ENCODE data around the gene ACMSD. TPM values are rescaled to one million over a fixed set of nuclear protein-coding genes. Genes with fewer than 3 reads are reported as not detected.

The ACMSD gene
- total RNA-seq, 4 donors from 2014 or later: 0.29 TPM; not detected in 3

DNA sequence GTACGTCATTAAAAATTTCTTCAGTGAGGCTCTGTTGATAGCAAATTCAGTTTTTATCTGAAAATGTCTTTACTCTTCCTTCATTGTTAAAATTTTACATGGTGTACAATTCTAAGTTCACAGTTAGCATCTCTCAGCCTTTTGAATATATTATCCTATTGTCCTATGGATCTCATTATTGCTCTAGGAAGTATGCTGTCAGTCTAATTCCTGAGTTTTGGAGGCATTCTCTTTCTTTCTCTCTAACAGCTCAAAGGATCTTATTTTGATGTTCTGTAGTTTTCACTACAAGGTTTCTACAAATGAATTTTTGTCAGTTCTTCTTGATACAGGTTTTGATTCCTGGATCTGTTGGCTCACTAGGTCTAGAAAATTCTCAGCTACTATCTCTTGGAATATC, 2.9 kb upstream of the ACMSD start:
- intact Hi-C loops (cut with DNase I; ENCODE audit: low total_unique reads): no loop called here
- H3K27ac ChIP-seq: no peak overlapping the region
- DNase-seq (no peak), ATAC-seq (no peak)
- no peaks in the 10 kb centered on the region for H3K36me3 ChIP-seq
- no peaks in the 10 kb centered on the region for H3K4me1 ChIP-seq
- in situ Hi-C loops (cut with MboI; ENCODE audit: low sequenced_read_pairs in 4 of 4): no loop called here
- TF ChIP-seq, protein P1, sequence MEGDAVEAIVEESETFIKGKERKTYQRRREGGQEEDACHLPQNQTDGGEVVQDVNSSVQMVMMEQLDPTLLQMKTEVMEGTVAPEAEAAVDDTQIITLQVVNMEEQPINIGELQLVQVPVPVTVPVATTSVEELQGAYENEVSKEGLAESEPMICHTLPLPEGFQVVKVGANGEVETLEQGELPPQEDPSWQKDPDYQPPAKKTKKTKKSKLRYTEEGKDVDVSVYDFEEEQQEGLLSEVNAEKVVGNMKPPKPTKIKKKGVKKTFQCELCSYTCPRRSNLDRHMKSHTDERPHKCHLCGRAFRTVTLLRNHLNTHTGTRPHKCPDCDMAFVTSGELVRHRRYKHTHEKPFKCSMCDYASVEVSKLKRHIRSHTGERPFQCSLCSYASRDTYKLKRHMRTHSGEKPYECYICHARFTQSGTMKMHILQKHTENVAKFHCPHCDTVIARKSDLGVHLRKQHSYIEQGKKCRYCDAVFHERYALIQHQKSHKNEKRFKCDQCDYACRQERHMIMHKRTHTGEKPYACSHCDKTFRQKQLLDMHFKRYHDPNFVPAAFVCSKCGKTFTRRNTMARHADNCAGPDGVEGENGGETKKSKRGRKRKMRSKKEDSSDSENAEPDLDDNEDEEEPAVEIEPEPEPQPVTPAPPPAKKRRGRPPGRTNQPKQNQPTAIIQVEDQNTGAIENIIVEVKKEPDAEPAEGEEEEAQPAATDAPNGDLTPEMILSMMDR (IDR thresholded peaks at IDR 0.05 in 4 of 5, conservative IDR thresholded peaks at IDR 0.05 in 1 of 5): no peak
- TF ChIP-seq POLR2A (IDR thresholded peaks at IDR 0.05): no peak
- no peaks in the 10 kb centered on the region for H3K9me3 ChIP-seq
- H3K4me3 ChIP-seq: no peak overlapping the region
- H3K27me3 ChIP-seq: no peaks in the 10 kb centered on the region

DNA sequence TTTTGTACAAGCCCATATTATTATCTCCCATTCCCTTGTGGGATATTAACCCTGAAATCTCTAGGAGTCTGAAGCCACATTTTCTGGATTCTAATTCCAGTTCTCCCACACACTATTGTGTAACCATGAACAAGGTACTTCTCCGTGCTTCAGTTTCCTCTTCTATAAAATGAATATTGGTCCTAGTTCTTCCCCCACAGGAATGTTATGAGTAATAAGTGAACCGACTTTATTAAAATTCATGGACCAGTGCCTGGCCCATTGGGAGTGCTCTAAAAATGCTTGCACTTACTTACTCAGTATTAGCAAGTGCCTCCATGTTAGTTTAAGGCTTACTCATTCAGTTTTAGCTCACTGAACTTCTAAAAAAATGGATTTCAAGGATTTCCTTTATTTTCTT, 1.4 kb upstream of the ACMSD start:
- Histone ChIP-seq H3K9me3 (no peaks in the 10 kb centered on the region), H3K4me1 (no peaks in the 10 kb centered on the region), H3K4me3 (no peak overlapping the region), H3K36me3 (no peaks in the 10 kb centered on the region), H3K27ac (no peak overlapping the region), H3K27me3 (no peaks in the 10 kb centered on the region)
- TF ChIP-seq, protein P1 (IDR thresholded peaks at IDR 0.05 in 4 of 5, conservative IDR thresholded peaks at IDR 0.05 in 1 of 5): no peak
- TF ChIP-seq POLR2A (IDR thresholded peaks at IDR 0.05): no peak
- ATAC-seq (no peak), DNase-seq (no peak)
- intact Hi-C loops (cut with DNase I; ENCODE audit: low total_unique reads) (no loop called here), in situ Hi-C loops (cut with MboI; ENCODE audit: low sequenced_read_pairs in 4 of 4) (no loop called here)

DNA sequence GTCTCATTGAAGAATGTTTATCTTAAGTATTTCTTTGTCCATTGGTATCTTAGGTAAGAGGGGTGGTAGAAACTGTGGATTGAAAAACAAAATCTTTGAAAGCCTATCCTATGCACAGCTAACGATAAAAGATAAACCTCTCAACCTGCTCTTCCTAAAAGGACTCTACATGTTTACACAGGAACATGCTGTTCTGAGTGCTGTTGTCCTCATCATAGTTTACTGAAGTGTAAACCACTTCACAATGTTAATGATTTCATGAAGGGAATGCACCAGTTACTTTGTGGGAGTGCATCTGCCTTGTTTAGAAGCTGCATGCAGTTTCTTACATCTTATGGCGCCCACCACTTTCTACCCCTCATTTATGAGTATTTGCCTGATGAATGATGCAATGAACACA, 1.2 kb downstream of the ACMSD start:
- TF ChIP-seq POLR2A (IDR thresholded peaks at IDR 0.05): no peak
- TF ChIP-seq, protein P1 (IDR thresholded peaks at IDR 0.05 in 4 of 5, conservative IDR thresholded peaks at IDR 0.05 in 1 of 5): no peak
- intact Hi-C loops (cut with DNase I; ENCODE audit: low total_unique reads) (no loop called here), in situ Hi-C loops (cut with MboI; ENCODE audit: low sequenced_read_pairs in 4 of 4) (no loop called here)
- ATAC-seq (no peak), DNase-seq (no peak)
- no peak overlapping the region for H3K27ac ChIP-seq
- H3K36me3 ChIP-seq: no peaks in the 10 kb centered on the region
- no peaks in the 10 kb centered on the region for H3K9me3 ChIP-seq
- H3K4me3 ChIP-seq: no peak overlapping the region
- H3K4me1 ChIP-seq: no peaks in the 10 kb centered on the region
- H3K27me3 ChIP-seq: no peaks in the 10 kb centered on the region

GRCh38 chr2:134842930-134843490, 4.6 kb downstream of the ACMSD start:
- H3K4me3 ChIP-seq: no peak overlapping the region
- no peak for TF ChIP-seq POLR2A (IDR thresholded peaks at IDR 0.05)
- TF ChIP-seq, protein P1 (IDR thresholded peaks at IDR 0.05 in 4 of 5, conservative IDR thresholded peaks at IDR 0.05 in 1 of 5): no peak
- no peaks in the 10 kb centered on the region for H3K27me3 ChIP-seq
- in situ Hi-C loops (cut with MboI; ENCODE audit: low sequenced_read_pairs in 4 of 4): no loop called here
- H3K27ac ChIP-seq: no peak overlapping the region
- H3K36me3 ChIP-seq: no peaks in the 10 kb centered on the region
- no peak for ATAC-seq
- DNase-seq: no peak
- intact Hi-C loops (cut with DNase I; ENCODE audit: low total_unique reads): no loop called here
- no peaks in the 10 kb centered on the region for H3K4me1 ChIP-seq
- H3K9me3 ChIP-seq: no peaks in the 10 kb centered on the region

DNA sequence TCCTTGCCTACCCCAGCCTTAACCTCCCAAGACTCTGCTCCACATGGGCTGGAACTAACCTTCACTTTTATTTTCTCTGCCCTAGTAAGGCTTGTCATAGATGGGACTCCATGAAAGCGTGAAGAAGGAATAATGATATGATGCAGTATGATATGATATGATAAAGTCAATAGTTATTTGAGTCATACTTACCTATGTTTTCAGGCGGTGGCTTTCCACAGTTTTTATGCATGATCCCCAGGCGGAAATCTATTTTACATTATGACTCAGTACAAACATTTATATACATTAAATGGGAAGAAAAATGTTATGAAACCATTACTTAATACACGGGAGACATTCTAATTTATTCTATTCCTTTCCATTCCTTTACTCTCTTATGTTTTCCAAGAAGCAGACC, 5.6 kb downstream of the ACMSD start:
- Histone ChIP-seq H3K9me3 (no peaks in the 10 kb centered on the region), H3K4me1 (no peaks in the 10 kb centered on the region), H3K4me3 (no peak overlapping the region), H3K27ac (no peak overlapping the region), H3K27me3 (no peaks in the 10 kb centered on the region), H3K36me3 (no peaks in the 10 kb centered on the region)
- intact Hi-C loops (cut with DNase I; ENCODE audit: low total_unique reads): no loop called here
- no peak for TF ChIP-seq POLR2A (IDR thresholded peaks at IDR 0.05)
- TF ChIP-seq, protein P1 (IDR thresholded peaks at IDR 0.05 in 4 of 5, conservative IDR thresholded peaks at IDR 0.05 in 1 of 5): no peak
- ATAC-seq (no peak), DNase-seq (no peak)
- in situ Hi-C loops (cut with MboI; ENCODE audit: low sequenced_read_pairs in 4 of 4): no loop called here

Measured in gastrocnemius medialis (tissue), 4 donors.